Panc1 (cell line): Measurements from ENCODE around the gene MS4A1. TPM values are rescaled to one million over a fixed set of nuclear protein-coding genes. Genes with fewer than 3 reads are reported as not detected.

ENCODE experiments used
- ATAC-seq: fragments of 200-7000 bp; cut with Tn5 transposase; 2 replicates; pipeline ENCODE4 v1.9.1; 2020; ENCODE audit warnings: mild to moderate bottlenecking, moderate library complexity
- BruUV-seq: library from RNA; stranded (reverse); fragments of 400-500 nt; replicated peaks from 2 replicates; lab custom pipeline; 2021; lab: Mats Ljungman, UMichigan
- CTCF ChIA-PET: fragments of 300-600 bp; sonication (Branson Sonifier 250); formaldehyde crosslinking; loops from one replicate; lab custom pipeline; 2022; ENCODE audit warnings: antibody characterized with exemption; lab: Charles Lee
- POLR2A ChIA-PET: fragments of 300-600 bp; sonication (Branson Sonifier 250); formaldehyde crosslinking; loops from one replicate; lab custom pipeline; 2022; ENCODE audit warnings: antibody characterized with exemption; lab: Charles Lee
- DNase-seq: peaks from one replicate; pipeline ENCODE4 v3.0.0-alpha.2; 2010; ENCODE audit warnings: low read depth, low spot score
- H3K27ac ChIP-seq: 2 replicates; pipeline ENCODE4 v1.5.1; 2011; ENCODE audit warnings: mild to moderate bottlenecking, low read length, inconsistent platforms
- H3K27me3 ChIP-seq: fragments of 200-500 bp; sonication (Bioruptor generic); 2 replicates; pipeline ENCODE4 v1.6.0; 2014; ENCODE audit warnings: low read length, inconsistent platforms; ENCODE audit not compliant: control insufficient read depth, insufficient read depth
- H3K36me3 ChIP-seq: fragments of 200-500 bp; sonication (Bioruptor generic); 2 replicates; pipeline ENCODE4 v1.5.1; 2014; ENCODE audit warnings: inconsistent platforms, mild to moderate bottlenecking, low read length, moderate library complexity; ENCODE audit not compliant: control insufficient read depth, insufficient read depth
- H3K4me1 ChIP-seq: 2 replicates; pipeline ENCODE4 v1.5.1; 2011; ENCODE audit warnings: inconsistent platforms, mild to moderate bottlenecking, low read length, moderate library complexity; ENCODE audit not compliant: control insufficient read depth, insufficient read depth
- H3K4me3 ChIP-seq, 2 experiments: 2 replicates each; pipeline ENCODE4 v1.5.1; 2011 to 2012; ENCODE audit warnings: low read depth in 2 of 2, low read length in 2 of 2, mild to moderate bottlenecking in 2 of 2, inconsistent platforms in 1 of 2, moderate library complexity in 1 of 2
- H3K9me3 ChIP-seq: fragments of 200-500 bp; sonication (Bioruptor generic); 2 replicates; pipeline ENCODE4 v1.5.1; 2014; ENCODE audit warnings: low read depth, mild to moderate bottlenecking, inconsistent platforms, low read length, moderate library complexity; ENCODE audit not compliant: control insufficient read depth, insufficient read depth
- POLR2AphosphoS5 ChIP-seq: IDR thresholded peaks from 2 replicates; pipeline ENCODE4 v1.6.1; 2012; ENCODE audit warnings: mild to moderate bottlenecking, low read depth, low read length, moderate library complexity
- SIN3A ChIP-seq: IDR thresholded peaks from 2 replicates; pipeline ENCODE4 v1.6.1; 2012; ENCODE audit warnings: low read depth, mild to moderate bottlenecking, low read length, moderate library complexity, borderline replicate concordance; ENCODE audit not compliant: insufficient read depth
- TCF7L2 ChIP-seq: IDR thresholded peaks from 2 replicates; pipeline ENCODE4 v1.6.1; 2011; ENCODE audit warnings: mild to moderate bottlenecking, low read depth, low read length, inconsistent platforms
- in situ Hi-C: cut with HindIII; loops from 2 replicates; pipeline ENCODE4 v1.10.0; 2016; ENCODE audit warnings: low sequenced_read_pairs, low pct_unique_long_range_greater_than_20kb
- intact Hi-C: fragments of 100-400 bp; cut with micrococcal nuclease; formaldehyde crosslinking; loops from one replicate; pipeline ENCODE4 v1.10.0; 2022; ENCODE audit not compliant: unreplicated experiment
- total RNA-seq: library from RNA; stranded (reverse); gene quantifications from one replicate; pipeline ENCODE4 v1.2.1, GENCODE V29; 2021; ENCODE audit not compliant: unreplicated experiment
- TF ChIP-seq, protein P1 (sequence below): fragments of 450-650 bp; IDR thresholded peaks from 2 replicates; pipeline ENCODE4 v1.5.1; 2017; ENCODE audit warnings: mild to moderate bottlenecking
- TF ChIP-seq, protein P2 (sequence below), 2 experiments: IDR thresholded peaks; 2 replicates each; pipeline ENCODE4 v1.6.1; 2011 to 2012; ENCODE audit warnings: low read depth in 2 of 2, control low read depth in 1 of 2, low read length in 1 of 2, mild to moderate bottlenecking in 1 of 2, moderate library complexity in 1 of 2; ENCODE audit not compliant: insufficient read depth in 1 of 2

The MS4A1 gene
- total RNA-seq, 1 experiment from 2014 or later = 0.59 TPM

DNA sequence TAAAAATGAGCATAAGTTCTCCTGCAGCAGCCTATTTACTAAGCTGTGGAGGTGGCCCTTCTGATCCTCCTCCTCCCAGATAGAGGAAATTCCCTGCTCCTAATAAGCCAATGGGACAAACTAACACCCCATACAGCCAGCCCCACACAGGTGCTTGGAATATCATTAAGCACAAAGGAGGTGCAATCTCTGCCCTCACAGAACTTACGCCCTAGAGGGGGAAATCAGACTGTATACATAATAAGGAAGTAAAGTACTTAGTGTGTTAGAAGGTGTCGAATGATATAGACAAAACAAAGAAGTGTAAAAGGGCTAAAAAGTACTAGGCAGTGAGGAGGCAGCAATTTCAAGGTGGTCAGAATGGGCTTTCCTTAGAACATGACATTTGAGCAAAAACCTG lies 42.8 kb downstream of the MS4A1 start:
- BruUV-seq = no TSS peak
- Histone ChIP-seq H3K4me3 (no peak overlapping the region), H3K9me3 (no peaks in the 10 kb centered on the region), H3K27ac (no peak overlapping the region), H3K36me3 (no peaks in the 10 kb centered on the region), H3K4me1 (no peaks in the 10 kb centered on the region), H3K27me3 (peaks cover 2% of the 10 kb centered on the region; the same call in 1 of the 2 replicates)
- POLR2A ChIA-PET = no interaction called here
- intact Hi-C loops (no loop called here), in situ Hi-C loops (no loop called here)
- ATAC-seq = no peak
- CTCF ChIA-PET = no interaction called here
- no peak for TF ChIP-seq POLR2AphosphoS5
- TF ChIP-seq, protein P1, sequence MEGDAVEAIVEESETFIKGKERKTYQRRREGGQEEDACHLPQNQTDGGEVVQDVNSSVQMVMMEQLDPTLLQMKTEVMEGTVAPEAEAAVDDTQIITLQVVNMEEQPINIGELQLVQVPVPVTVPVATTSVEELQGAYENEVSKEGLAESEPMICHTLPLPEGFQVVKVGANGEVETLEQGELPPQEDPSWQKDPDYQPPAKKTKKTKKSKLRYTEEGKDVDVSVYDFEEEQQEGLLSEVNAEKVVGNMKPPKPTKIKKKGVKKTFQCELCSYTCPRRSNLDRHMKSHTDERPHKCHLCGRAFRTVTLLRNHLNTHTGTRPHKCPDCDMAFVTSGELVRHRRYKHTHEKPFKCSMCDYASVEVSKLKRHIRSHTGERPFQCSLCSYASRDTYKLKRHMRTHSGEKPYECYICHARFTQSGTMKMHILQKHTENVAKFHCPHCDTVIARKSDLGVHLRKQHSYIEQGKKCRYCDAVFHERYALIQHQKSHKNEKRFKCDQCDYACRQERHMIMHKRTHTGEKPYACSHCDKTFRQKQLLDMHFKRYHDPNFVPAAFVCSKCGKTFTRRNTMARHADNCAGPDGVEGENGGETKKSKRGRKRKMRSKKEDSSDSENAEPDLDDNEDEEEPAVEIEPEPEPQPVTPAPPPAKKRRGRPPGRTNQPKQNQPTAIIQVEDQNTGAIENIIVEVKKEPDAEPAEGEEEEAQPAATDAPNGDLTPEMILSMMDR = no peak
- TF ChIP-seq, protein P2, sequence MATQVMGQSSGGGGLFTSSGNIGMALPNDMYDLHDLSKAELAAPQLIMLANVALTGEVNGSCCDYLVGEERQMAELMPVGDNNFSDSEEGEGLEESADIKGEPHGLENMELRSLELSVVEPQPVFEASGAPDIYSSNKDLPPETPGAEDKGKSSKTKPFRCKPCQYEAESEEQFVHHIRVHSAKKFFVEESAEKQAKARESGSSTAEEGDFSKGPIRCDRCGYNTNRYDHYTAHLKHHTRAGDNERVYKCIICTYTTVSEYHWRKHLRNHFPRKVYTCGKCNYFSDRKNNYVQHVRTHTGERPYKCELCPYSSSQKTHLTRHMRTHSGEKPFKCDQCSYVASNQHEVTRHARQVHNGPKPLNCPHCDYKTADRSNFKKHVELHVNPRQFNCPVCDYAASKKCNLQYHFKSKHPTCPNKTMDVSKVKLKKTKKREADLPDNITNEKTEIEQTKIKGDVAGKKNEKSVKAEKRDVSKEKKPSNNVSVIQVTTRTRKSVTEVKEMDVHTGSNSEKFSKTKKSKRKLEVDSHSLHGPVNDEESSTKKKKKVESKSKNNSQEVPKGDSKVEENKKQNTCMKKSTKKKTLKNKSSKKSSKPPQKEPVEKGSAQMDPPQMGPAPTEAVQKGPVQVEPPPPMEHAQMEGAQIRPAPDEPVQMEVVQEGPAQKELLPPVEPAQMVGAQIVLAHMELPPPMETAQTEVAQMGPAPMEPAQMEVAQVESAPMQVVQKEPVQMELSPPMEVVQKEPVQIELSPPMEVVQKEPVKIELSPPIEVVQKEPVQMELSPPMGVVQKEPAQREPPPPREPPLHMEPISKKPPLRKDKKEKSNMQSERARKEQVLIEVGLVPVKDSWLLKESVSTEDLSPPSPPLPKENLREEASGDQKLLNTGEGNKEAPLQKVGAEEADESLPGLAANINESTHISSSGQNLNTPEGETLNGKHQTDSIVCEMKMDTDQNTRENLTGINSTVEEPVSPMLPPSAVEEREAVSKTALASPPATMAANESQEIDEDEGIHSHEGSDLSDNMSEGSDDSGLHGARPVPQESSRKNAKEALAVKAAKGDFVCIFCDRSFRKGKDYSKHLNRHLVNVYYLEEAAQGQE (IDR thresholded peaks at IDR 0.05; ENCODE audit: insufficient read depth in 1 of 2, low read depth in 2 of 2, low read length in 1 of 2) = no peak
- no peak for TF ChIP-seq SIN3A
- TF ChIP-seq TCF7L2 = no peak
- no peak for DNase-seq

DNA sequence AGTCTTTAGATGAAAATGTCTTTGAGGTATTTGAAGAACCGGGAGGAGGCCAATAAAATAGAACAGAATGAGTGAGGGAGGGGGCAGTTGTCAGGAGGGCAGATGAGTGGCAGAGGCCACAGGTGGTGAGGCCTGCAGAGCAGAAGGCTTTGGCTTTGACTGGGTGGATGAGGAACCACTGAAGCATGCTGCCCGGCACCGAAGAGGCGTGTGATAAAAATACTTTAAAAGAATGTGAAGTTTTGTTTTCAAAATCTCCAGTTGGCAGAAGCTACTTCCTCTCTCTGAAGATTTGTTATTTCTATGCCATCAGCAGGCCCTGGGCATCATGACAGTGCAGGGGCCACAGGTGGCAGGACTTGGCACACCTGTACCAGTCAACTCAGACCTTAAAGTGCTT lies 43.2 kb downstream of the MS4A1 start:
- in situ Hi-C loops = no loop called here
- no TSS peak for BruUV-seq

More for the DNA sequence above, 43.2 kb downstream of the MS4A1 start:
- no peak overlapping the region for H3K27ac ChIP-seq
- no peaks in the 10 kb centered on the region for H3K9me3 ChIP-seq
- DNase-seq = no peak
- TF ChIP-seq, protein P1 = no peak
- TF ChIP-seq SIN3A (no peak), POLR2AphosphoS5 (no peak), TCF7L2 (no peak)
- TF ChIP-seq, protein P2 (IDR thresholded peaks at IDR 0.05; ENCODE audit: insufficient read depth in 1 of 2, low read depth in 2 of 2, low read length in 1 of 2) = no peak
- no peak overlapping the region for H3K4me3 ChIP-seq
- no peaks in the 10 kb centered on the region for H3K36me3 ChIP-seq
- ATAC-seq = no peak
- intact Hi-C loops = no loop called here
- CTCF ChIA-PET = no interaction called here
- peaks cover 2% of the 10 kb centered on the region; the same call in 1 of the 2 replicates for H3K27me3 ChIP-seq
- H3K4me1 ChIP-seq = no peaks in the 10 kb centered on the region
- POLR2A ChIA-PET = no interaction called here
